ENCODE data around the gene RARG. TPM values are rescaled to one million over a fixed set of nuclear protein-coding genes. Genes with fewer than 3 reads are reported as not detected.

The RARG gene
- total and polyA plus RNA-seq, 2 donors (not counting 3 experiments of a cell fraction or from before 2014, with no cell fraction given): 9.9 to 19.5 TPM

GRCh38 chr12:53196486-53196885 lies 35.5 kb downstream of the RARG start:
- intact Hi-C loops (cut with micrococcal nuclease): no loop called here
- Histone ChIP-seq H3K9ac (replicated peaks; ENCODE audit: extremely low read depth, insufficient read depth, low read length) (no peak overlapping the region), H3K9me1 (replicated peaks; ENCODE audit: control insufficient read depth, extremely low read depth, insufficient read depth, low read length) (no peaks in the 10 kb centered on the region), H3K4me1 (ENCODE audit: control insufficient read depth, extremely low read depth, insufficient read depth, low read length) (peaks cover 6% of the 10 kb centered on the region), H3K4me2 (ENCODE audit: insufficient read depth, low read length) (no peak overlapping the region), H4K20me1 (replicated peaks; ENCODE audit: control insufficient read depth, extremely low read depth, insufficient read depth, low read length) (no peaks in the 10 kb centered on the region), H3K4me3 (replicated peaks in 1 of 3; ENCODE audit: insufficient read depth in 1 of 3, low read depth in 1 of 3, low read length in 3 of 3) (no peak overlapping the region), H3K79me2 (ENCODE audit: control insufficient read depth, insufficient read depth, low read length) (no peaks in the 10 kb centered on the region), H3K27me3 (ENCODE audit: control insufficient read depth in 2 of 2, insufficient read depth in 2 of 2, low read length in 2 of 2) (peaks cover 0 to 2% of the 10 kb centered on the region in 2 experiments), H3K27ac (ENCODE audit: insufficient read depth, low read depth, low read length) (no peak overlapping the region), H3K9me3 (replicated peaks; ENCODE audit: control insufficient read depth, insufficient read depth, low read length) (no peaks in the 10 kb centered on the region), H3K36me3 (ENCODE audit: control insufficient read depth in 2 of 2, extremely low read depth in 1 of 2, insufficient read depth in 2 of 2, low read length in 2 of 2) (no peaks in the 10 kb centered on the region), H2AFZ (ENCODE audit: low read depth, low read length) (no peak overlapping the region)
- ChIA-PET POLR2A (no interaction called here), CTCF (interaction anchor here (1.6 to 6.7 kb wide), 9 partner anchors 8 to 159 kb away, joined by 3 to 249 read pairs (median 32); partner anchors contain the start of genes CSAD and ZNF740)
- dilution Hi-C loops (cut with MboI; ENCODE audit: extremely low pct_ligation_motif_present, low sequenced_read_pairs): no loop called here
- TF ChIP-seq MAX (IDR thresholded peaks at IDR 0.05; ENCODE audit: insufficient read depth, insufficient read length): no peak
- TF ChIP-seq MYC (IDR thresholded peaks at IDR 0.05; ENCODE audit: low read depth, low read length): no peak
- TF ChIP-seq POLR2AphosphoS5 (IDR thresholded peaks at IDR 0.05; ENCODE audit: insufficient read depth, low read depth, low read length): no peak
- no peak for TF ChIP-seq EZH2 (IDR thresholded peaks at IDR 0.05; ENCODE audit: borderline replicate concordance, low read depth, low read length, severe bottlenecking)
- no peak for TF ChIP-seq CTCF (IDR thresholded peaks at IDR 0.05; ENCODE audit: extremely low read depth in 1 of 2, insufficient read depth in 1 of 2, low read depth in 1 of 2, low read length in 2 of 2)
- TF ChIP-seq GATA2 (IDR thresholded peaks at IDR 0.05; ENCODE audit: insufficient read depth, insufficient read length, low read depth, low read length): no peak
- no peak for TF ChIP-seq FOS (IDR thresholded peaks at IDR 0.05; ENCODE audit: borderline replicate concordance, insufficient read depth, low read length)
- TF ChIP-seq JUN (IDR thresholded peaks at IDR 0.05; ENCODE audit: borderline replicate concordance, insufficient read depth, insufficient read length, low read depth): no peak
- TF ChIP-seq POLR2A (IDR thresholded peaks at IDR 0.05; ENCODE audit: low read depth, low read length): no peak
- no peak for FAIRE-seq
- no TSS peak for BruUV-seq (replicated peaks)
- DNase-seq (ENCODE audit: low read depth, low spot score): no peak
